ENCODE data around the gene GORASP2.

DNA sequence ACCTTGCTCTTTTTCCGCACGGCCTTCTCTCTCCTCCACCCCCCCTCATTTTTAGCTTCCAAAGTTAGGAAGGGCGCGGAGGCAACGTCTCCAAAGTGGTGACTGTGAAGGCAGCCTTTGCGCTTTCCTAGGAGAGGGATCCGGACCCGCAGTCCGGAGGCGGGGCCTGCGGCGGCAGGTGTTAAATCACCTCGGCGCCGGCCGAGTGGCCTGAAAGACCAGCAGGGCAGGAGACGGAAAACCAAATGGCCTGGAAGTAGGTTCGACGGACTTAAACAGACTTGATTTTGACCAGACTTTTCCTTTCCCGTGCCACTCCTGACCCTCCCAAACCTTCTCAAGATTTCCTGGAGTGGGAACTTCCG is 615 bp downstream of the GORASP2 start:
- TF ChIP-seq, protein P1, sequence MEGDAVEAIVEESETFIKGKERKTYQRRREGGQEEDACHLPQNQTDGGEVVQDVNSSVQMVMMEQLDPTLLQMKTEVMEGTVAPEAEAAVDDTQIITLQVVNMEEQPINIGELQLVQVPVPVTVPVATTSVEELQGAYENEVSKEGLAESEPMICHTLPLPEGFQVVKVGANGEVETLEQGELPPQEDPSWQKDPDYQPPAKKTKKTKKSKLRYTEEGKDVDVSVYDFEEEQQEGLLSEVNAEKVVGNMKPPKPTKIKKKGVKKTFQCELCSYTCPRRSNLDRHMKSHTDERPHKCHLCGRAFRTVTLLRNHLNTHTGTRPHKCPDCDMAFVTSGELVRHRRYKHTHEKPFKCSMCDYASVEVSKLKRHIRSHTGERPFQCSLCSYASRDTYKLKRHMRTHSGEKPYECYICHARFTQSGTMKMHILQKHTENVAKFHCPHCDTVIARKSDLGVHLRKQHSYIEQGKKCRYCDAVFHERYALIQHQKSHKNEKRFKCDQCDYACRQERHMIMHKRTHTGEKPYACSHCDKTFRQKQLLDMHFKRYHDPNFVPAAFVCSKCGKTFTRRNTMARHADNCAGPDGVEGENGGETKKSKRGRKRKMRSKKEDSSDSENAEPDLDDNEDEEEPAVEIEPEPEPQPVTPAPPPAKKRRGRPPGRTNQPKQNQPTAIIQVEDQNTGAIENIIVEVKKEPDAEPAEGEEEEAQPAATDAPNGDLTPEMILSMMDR (IDR thresholded peaks at IDR 0.05) = no peak
- no peak for TF ChIP-seq POLR2A (IDR thresholded peaks at IDR 0.05)
